ENCODE results near the gene RBM10.

- TF ChIP-seq EZH2 (optimal IDR thresholded peaks at IDR 0.05; ENCODE audit: low read depth, low read length), result no peak
- TF ChIP-seq, protein P1, sequence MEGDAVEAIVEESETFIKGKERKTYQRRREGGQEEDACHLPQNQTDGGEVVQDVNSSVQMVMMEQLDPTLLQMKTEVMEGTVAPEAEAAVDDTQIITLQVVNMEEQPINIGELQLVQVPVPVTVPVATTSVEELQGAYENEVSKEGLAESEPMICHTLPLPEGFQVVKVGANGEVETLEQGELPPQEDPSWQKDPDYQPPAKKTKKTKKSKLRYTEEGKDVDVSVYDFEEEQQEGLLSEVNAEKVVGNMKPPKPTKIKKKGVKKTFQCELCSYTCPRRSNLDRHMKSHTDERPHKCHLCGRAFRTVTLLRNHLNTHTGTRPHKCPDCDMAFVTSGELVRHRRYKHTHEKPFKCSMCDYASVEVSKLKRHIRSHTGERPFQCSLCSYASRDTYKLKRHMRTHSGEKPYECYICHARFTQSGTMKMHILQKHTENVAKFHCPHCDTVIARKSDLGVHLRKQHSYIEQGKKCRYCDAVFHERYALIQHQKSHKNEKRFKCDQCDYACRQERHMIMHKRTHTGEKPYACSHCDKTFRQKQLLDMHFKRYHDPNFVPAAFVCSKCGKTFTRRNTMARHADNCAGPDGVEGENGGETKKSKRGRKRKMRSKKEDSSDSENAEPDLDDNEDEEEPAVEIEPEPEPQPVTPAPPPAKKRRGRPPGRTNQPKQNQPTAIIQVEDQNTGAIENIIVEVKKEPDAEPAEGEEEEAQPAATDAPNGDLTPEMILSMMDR (IDR thresholded peaks at IDR 0.05; ENCODE audit: low read length), result no peak
- no peak for TF ChIP-seq EZH2phosphoT487 (IDR thresholded peaks at IDR 0.05; ENCODE audit: low read length)
Observed at GRCh38 chrX:47216393-47216925, 71.4 kb downstream of the RBM10 start.

Measured in MM.1S (cell line).